GM11168 (cell line): ENCODE measurements around the gene ABHD15.

Experiments
- in situ Hi-C: fragments of 300-500 bp; cut with MboI; formaldehyde crosslinking; loops from one replicate; pipeline ENCODE4 v1.12.0; 2022; ENCODE audit warnings: low sequenced_read_pairs; ENCODE audit not compliant: unreplicated experiment

ABHD15 gene

DNA sequence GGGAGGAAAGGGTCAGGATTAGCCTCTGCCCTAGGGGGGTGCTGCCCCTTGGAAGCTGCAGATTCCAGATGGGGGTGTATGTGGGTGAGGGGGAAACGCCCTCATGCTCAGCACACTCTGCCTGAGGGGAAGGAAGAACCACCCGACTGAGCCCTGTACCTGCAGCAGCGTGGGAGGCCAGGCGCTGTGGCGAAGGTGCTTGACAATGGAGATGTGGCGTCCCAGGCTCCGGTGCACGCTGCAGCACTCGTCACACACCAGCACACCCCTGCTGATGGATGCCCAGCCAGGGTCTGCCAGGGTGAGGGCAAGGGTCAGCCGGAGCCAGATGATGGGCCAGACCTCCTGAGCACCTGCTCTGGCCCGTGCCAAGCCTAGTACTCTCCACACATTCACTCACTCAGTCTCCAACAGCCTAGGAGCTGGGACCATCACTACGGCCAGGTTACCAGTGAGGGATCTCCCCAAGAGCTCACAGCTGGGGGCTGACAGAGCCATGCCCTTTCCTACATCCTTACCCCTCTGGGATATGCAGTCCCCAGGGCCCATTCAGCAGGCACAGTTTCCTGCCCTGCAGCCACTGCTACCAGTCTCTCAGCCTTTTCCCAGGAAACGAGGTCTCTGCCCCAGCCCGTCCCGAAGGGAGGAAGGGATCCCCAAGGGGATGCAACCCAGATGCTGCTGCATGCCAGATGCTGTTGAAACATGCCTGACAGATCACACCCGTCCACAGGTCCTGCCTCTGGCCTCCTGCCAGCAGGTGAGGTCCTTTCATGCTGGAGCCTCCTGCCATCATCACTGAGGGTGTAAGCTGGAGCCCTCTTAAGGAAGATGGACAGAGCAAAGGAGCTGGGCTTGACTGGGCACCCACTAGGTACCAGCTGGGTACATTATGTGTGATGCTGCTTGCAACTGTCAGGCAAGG, 16.7 kb upstream of the ABHD15 start:
- in situ Hi-C loops: no loop called here

GRCh38 chr17:29582772-29583171, 15.9 kb upstream of the ABHD15 start:
- in situ Hi-C loops: no loop called here

GRCh38 chr17:29582254-29582765, 15.5 kb upstream of the ABHD15 start:
- in situ Hi-C loops: no loop called here

DNA sequence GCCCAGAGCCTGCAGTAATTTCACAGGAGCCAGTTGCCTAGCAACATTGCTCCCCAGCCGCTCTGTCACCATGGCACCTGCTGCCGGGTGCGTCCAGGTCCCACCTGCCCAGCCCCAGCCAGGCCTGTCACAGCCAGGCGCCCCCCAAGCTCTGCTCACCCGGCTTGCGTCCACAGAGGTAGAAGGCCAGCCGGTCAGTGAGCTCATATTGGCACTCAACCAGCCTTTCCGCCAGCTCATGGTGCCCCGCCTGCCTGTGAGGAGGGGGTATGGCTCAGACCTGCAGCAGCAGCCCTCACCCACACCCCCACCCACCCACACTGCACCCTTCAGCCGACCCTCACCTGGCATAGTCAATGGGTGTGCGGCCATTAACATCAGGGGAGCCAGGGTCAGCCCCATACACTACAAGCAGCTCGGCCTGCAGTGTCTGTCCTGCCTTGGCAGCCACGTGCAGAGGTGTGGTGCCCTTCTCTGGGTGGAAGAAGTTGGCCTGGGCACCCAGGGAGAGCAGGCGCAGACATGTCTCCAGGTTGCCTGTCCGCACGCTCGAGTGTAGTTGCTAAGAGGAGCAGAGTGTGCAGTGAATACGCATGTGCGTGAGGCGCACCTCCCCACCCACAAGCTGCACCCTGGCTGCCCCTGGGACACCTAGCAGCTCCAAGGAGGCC, 14.9 kb upstream of the ABHD15 start:
- in situ Hi-C loops: no loop called here

DNA sequence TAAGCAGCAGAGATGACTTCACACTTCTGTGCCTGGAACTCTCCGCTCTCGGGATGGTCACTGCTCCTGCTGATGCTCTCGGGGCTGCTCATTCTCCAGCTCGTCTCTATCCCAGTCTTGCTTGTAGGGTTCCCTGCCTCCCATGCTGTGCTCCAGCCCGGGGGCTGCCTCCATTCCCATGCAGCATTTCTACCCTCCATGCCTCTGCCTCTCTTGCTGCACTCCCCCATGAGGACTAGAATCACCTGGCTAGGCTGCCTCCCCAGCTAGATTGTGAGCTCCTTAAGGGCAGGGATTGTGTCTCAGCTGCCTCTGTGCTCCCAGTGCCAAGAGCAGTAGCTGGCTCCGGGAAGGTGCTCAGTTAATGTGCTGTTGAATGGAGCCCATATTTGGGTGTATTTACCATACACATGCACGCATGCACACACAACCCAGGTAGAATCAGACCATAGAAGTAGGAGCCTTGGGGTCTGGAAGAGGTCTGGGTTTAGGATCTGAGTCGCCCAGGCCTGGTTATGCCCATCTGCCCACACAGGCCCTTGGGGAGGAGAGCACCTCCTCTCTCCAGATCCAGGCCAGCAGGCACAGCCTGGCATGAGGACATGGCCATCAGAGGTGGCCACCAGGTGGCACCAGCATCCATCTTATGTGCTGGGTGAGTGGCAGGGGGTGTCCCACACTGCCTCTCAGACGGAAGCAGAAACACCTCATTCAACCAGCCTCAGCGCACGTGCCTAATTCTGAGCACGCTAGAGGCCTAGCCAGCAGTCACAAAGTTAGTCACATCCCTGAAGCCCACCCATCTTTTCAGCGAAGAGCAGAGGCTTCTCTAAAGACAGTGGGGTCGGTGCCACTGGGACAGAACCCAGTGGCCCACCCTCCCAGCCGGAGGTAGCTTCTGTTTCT, 13.3 kb upstream of the ABHD15 start:
- in situ Hi-C loops: no loop called here

DNA sequence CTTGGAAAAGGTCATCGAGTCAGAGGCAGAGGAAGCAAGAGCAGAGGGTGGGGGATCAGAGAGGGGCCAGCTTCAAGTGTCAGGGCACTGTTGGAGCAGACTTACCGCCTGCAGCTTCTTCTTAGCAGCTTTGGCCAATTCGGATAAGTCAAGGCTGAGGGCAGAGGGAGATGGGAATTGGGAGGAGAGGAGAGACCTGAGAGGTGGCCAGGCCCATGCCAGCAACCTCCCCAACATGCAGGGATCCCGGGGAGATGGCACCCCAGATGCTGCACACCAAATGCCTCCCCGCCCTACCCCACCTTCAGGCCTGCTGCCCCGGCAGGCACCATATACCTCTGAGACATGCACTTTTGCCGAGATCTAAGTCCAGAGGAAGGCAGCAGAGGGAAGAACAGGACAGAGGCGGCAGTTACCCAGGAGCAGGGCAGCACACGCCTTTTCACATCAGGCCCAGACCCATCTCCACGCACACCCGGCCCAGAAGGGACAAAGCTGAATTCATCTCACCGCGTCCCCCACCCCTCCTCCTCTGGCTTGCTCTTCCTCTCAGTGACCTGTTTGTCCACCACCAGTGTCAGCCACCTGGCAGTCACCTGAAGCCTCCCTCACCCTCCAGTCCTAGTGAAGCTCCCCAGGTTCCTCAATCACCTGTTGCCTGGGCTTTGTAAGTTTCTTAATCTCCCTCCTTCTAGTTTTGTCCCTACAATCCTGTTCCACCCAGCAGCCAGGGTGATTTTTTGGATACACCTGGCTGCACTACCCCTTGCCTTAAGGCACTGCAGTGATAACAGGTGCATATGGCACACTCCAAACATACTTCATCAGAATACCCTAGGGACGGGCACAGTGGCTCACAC, 12.0 kb upstream of the ABHD15 start:
- in situ Hi-C loops: no loop called here

DNA sequence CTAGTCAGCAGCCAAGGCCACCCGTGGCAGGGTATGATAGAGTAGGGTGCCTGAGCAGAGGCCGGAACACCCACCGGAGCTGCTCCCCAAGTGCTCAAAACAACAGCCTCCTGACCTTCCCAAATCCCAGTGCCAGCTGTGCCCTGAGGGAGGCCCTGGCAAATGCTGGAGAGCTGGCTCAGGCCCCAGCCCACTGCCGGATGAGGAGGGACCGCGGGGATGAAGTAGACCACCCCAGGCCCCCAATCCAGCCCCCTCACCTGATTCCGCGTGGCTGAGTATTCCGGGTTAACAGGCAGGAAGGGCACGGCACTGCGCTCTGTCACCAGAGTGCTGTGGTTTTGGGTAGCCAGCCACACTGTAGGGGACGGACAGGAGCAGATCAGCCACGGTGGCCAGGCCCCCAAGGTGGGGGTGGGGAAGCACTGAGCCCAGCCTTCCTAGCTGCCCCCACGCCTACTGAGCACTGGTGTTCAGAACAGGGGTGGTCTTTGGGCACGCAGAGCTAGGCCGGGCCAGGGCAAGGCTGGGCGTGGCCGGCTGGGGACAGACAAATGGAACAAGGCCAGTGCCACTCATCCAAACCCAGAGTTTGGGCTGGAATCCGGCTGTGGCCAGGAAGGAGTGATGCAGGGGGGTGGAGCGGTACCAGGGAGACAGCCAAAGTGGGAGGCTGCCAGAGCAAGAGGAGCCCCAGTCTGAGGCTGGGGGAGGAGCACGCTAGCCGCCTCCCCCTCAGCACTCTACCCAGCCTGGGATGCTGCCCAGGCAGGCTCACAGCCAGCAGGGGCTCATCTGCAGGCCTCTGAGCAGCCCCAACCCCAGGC, 10.8 kb upstream of the ABHD15 start:
- in situ Hi-C loops: no loop called here

DNA sequence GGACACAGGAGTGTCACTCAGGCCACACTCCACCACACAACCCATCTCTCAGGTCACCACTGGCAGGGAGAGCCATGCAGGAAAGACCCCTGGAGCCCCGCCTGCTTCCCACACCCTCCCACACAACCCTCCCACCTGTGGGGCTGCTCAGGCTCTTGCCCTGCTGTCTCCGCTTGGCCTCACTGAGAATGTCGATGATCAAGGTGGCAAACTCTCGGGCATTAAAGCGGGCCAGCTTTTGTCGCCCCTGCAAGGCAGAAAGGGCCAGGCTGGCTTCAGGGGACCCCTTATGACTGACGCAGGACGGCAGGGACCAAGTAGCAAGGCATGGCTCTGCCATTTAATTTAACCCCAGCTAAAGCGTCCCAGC, 10.1 kb upstream of the ABHD15 start:
- in situ Hi-C loops: no loop called here

- in situ Hi-C loops: no loop called here
These were observed 9.6 kb upstream of the ABHD15 start for GRCh38 chr17:29576214-29577000.

- in situ Hi-C loops: no loop called here
These were observed 8.8 kb upstream of the ABHD15 start for GRCh38 chr17:29575511-29576213.

GRCh38 chr17:29574732-29575510, 8.1 kb upstream of the ABHD15 start:
- in situ Hi-C loops: no loop called here

- in situ Hi-C loops: no loop called here
These were observed 7.3 kb upstream of the ABHD15 start for GRCh38 chr17:29573871-29574731.

DNA sequence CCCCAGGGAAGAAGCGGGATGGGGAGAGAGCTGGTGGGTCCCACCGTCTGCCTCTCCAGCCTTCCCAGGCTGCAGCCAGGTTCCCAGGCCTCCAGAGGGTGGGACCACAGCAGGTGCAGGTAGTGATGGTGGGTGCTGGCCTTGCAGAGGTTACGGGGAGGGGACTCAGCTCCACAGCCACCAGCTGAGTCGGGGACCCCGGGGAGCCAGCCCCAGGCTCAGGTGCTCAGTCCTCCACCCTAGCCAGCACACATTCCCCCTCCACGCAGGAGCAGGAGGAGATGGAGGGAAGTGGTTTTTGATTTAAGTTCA, 6.7 kb upstream of the ABHD15 start:
- in situ Hi-C loops: no loop called here

- in situ Hi-C loops: no loop called here
These were observed 6.1 kb upstream of the ABHD15 start for GRCh38 chr17:29572691-29573557.
